GM23338 (cell line): ENCODE results near the gene TRIML2. TPM values are rescaled to one million over a fixed set of nuclear protein-coding genes. Genes with fewer than 3 reads are reported as not detected.

Experiments
- ATAC-seq: fragments of 200-7000 bp; cut with Tn5 transposase; 3 replicates; pipeline ENCODE4 v1.9.1; 2020
- DNase-seq: peaks from one replicate; pipeline ENCODE4 v3.0.0-alpha.2; 2015; ENCODE audit warnings: low spot score
- H2AFZ ChIP-seq: fragments of 200-600 bp; sonication (generic); 2 replicates; pipeline ENCODE4 v1.8.0; 2016; ENCODE audit warnings: antibody characterized with exemption, mild to moderate bottlenecking, moderate library complexity
- H3F3A ChIP-seq: fragments of 200-600 bp; sonication (generic); replicated peaks from 2 replicates; pipeline ENCODE4 v1.8.0; 2017; ENCODE audit warnings: antibody characterized with exemption, mixed run types, low read depth
- H3K27ac ChIP-seq: fragments of 200-600 bp; sonication (generic); 2 replicates; pipeline ENCODE4 v1.6.1; 2016; ENCODE audit warnings: low read depth
- H3K27me3 ChIP-seq: fragments of 200-600 bp; sonication (generic); 2 replicates; pipeline ENCODE4 v1.8.0; 2016; ENCODE audit warnings: mild to moderate bottlenecking, mixed run types, moderate library complexity; ENCODE audit not compliant: insufficient read depth
- H3K36me3 ChIP-seq: fragments of 200-600 bp; sonication (generic); 2 replicates; pipeline ENCODE4 v1.8.0; 2016; ENCODE audit warnings: mild to moderate bottlenecking; ENCODE audit not compliant: insufficient read depth
- H3K4me1 ChIP-seq: fragments of 200-600 bp; sonication (generic); 2 replicates; pipeline ENCODE4 v1.8.0; 2016; ENCODE audit warnings: mild to moderate bottlenecking, moderate library complexity; ENCODE audit not compliant: insufficient read depth
- H3K4me2 ChIP-seq: fragments of 200-600 bp; sonication (generic); 2 replicates; pipeline ENCODE4 v1.7.1; 2017; ENCODE audit warnings: mixed run types
- H3K4me3 ChIP-seq: fragments of 200-600 bp; sonication (generic); 2 replicates; pipeline ENCODE4 v1.6.1; 2016; ENCODE audit warnings: mixed run types
- H3K79me2 ChIP-seq: fragments of 200-600 bp; sonication (generic); replicated peaks from 2 replicates; pipeline ENCODE4 v1.8.0; 2017; ENCODE audit warnings: mild to moderate bottlenecking; ENCODE audit not compliant: insufficient read depth
- H3K9me2 ChIP-seq: fragments of 200-600 bp; sonication (generic); 2 replicates; pipeline ENCODE4 v1.8.0; 2017; ENCODE audit not compliant: insufficient read depth
- H4K20me1 ChIP-seq: fragments of 200-600 bp; sonication (generic); replicated peaks from 2 replicates; pipeline ENCODE4 v1.8.0; 2017; ENCODE audit warnings: mild to moderate bottlenecking; ENCODE audit not compliant: insufficient read depth
- H3K27ac Mint-ChIP-seq: 2 replicates; pipeline ENCODE4 v1.8.0; 2020; ENCODE audit warnings: inconsistent platforms, mild to moderate bottlenecking, moderate library complexity, mixed read lengths
- H3K27me3 Mint-ChIP-seq: 3 replicates; pipeline ENCODE4 v1.8.0; 2022; ENCODE audit warnings: low read depth, mild to moderate bottlenecking, moderate library complexity, mixed read lengths, inconsistent platforms; ENCODE audit not compliant: insufficient read depth, poor library complexity
- H3K36me3 Mint-ChIP-seq: 3 replicates; pipeline ENCODE4 v1.8.0; 2021; ENCODE audit warnings: low read depth, mild to moderate bottlenecking, inconsistent platforms, moderate library complexity, mixed read lengths
- H3K4me1 Mint-ChIP-seq: 3 replicates; pipeline ENCODE4 v1.8.0; 2020; ENCODE audit warnings: mild to moderate bottlenecking, inconsistent platforms, mixed read lengths
- H3K4me3 Mint-ChIP-seq: 3 replicates; pipeline ENCODE4 v1.8.0; 2021; ENCODE audit warnings: moderate library complexity, mild to moderate bottlenecking, inconsistent platforms, mixed read lengths
- H3K9me3 Mint-ChIP-seq: 3 replicates; pipeline ENCODE4 v1.8.0; 2020; ENCODE audit warnings: moderate library complexity, mild to moderate bottlenecking, inconsistent platforms, mixed read lengths
- CREB1 ChIP-seq: fragments of 250-450 bp; sonication (Bioruptor Pico); IDR thresholded peaks from 2 replicates; pipeline ENCODE4 v1.5.0; 2020; ENCODE audit warnings: low read depth, mild to moderate bottlenecking, moderate library complexity
- EZH2phosphoT487 ChIP-seq: fragments of 200-600 bp; sonication (generic); IDR thresholded peaks from one replicate; pipeline ENCODE4 v1.8.1; 2018; ENCODE audit warnings: antibody characterized with exemption; ENCODE audit not compliant: unreplicated experiment
- JUNB ChIP-seq: IDR thresholded peaks from one replicate; pipeline ENCODE4 v1.6.1; 2016; ENCODE audit warnings: antibody characterized with exemption; ENCODE audit not compliant: unreplicated experiment
- NANOG ChIP-seq: IDR thresholded peaks from 2 replicates; pipeline ENCODE4 v1.6.1; 2016; ENCODE audit warnings: antibody characterized with exemption, borderline replicate concordance
- REST ChIP-seq: IDR thresholded peaks from one replicate; pipeline ENCODE4 v1.6.1; 2018; ENCODE audit warnings: antibody characterized with exemption; ENCODE audit not compliant: unreplicated experiment
- STAT1 ChIP-seq: IDR thresholded peaks from one replicate; pipeline ENCODE4 v1.6.1; 2016; ENCODE audit warnings: antibody characterized with exemption; ENCODE audit not compliant: unreplicated experiment
- ZNF114 ChIP-seq: fragments of 250-450 bp; sonication (Bioruptor Pico); IDR thresholded peaks from 2 replicates; pipeline ENCODE4 v1.5.0; 2020; ENCODE audit warnings: mild to moderate bottlenecking, moderate library complexity
- ZNF331 ChIP-seq: fragments of 250-450 bp; sonication (Bioruptor Pico); IDR thresholded peaks from 2 replicates; pipeline ENCODE4 v1.5.0; 2020; ENCODE audit warnings: low read depth, mild to moderate bottlenecking, moderate library complexity
- ZNF462 ChIP-seq: fragments of 250-450 bp; sonication (Bioruptor Pico); IDR thresholded peaks from 2 replicates; pipeline ENCODE4 v1.5.0; 2020; ENCODE audit warnings: mild to moderate bottlenecking, moderate library complexity
- polyA plus RNA-seq: library from polyadenylated mRNA; unstranded; fragments of >200 nt; fragmentation: Nextera tagmentation; extraction: Ambion mirVana; gene quantifications from 2 replicates; pipeline ENCODE4 v1.2.1, GENCODE V29; 2016
- total RNA-seq: library from RNA; depleted of rRNA; stranded (reverse); fragments of >200 nt; shearing (Covaris generic); gene quantifications from 2 replicates; pipeline ENCODE4 v1.2.3, GENCODE V29; 2014
- TF ChIP-seq, protein P1 (sequence below), 2 experiments: fragments of 200-600 bp in 1 of 2; sonication (generic) in 1 of 2; conservative IDR thresholded peaks; 2 replicates each; pipeline versions ENCODE4 v1.5.1 to v1.6.1; 2016 to 2017; ENCODE audit warnings: antibody characterized with exemption in 2 of 2, low read depth in 2 of 2, mild to moderate bottlenecking in 2 of 2, moderate library complexity in 1 of 2
- TF ChIP-seq, protein P2 (sequence below): IDR thresholded peaks from 2 replicates; pipeline ENCODE4 v1.6.1; 2016; ENCODE audit warnings: antibody characterized with exemption

Gene TRIML2
- total and polyA plus RNA-seq, 2 experiments from 2014 or later: 57.8 to 77.9 TPM

- no peak for TF ChIP-seq ZNF114 (CRISPR knock-in tag)
- TF ChIP-seq STAT1: no peak
- no peak for TF ChIP-seq JUNB
- no peak for TF ChIP-seq REST
- TF ChIP-seq NANOG: no peak
- TF ChIP-seq ZNF331 (CRISPR knock-in tag): no peak
- TF ChIP-seq, protein P1, sequence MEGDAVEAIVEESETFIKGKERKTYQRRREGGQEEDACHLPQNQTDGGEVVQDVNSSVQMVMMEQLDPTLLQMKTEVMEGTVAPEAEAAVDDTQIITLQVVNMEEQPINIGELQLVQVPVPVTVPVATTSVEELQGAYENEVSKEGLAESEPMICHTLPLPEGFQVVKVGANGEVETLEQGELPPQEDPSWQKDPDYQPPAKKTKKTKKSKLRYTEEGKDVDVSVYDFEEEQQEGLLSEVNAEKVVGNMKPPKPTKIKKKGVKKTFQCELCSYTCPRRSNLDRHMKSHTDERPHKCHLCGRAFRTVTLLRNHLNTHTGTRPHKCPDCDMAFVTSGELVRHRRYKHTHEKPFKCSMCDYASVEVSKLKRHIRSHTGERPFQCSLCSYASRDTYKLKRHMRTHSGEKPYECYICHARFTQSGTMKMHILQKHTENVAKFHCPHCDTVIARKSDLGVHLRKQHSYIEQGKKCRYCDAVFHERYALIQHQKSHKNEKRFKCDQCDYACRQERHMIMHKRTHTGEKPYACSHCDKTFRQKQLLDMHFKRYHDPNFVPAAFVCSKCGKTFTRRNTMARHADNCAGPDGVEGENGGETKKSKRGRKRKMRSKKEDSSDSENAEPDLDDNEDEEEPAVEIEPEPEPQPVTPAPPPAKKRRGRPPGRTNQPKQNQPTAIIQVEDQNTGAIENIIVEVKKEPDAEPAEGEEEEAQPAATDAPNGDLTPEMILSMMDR (conservative IDR thresholded peaks at IDR 0.05; ENCODE audit: low read depth in 2 of 2): no peak
These were observed 37.2 kb upstream of the TRIML2 start (continued) for GRCh38 chr4:188146618-188147017.

GRCh38 chr4:188145601-188146000 lies 36.2 kb upstream of the TRIML2 start:
- Histone ChIP-seq H2AFZ (no peak overlapping the region), H3K4me2 (no peak overlapping the region), H3K4me1 (no peaks in the 10 kb centered on the region), H3F3A (no peaks in the 10 kb centered on the region), H3K79me2 (no peaks in the 10 kb centered on the region), H3K36me3 (no peaks in the 10 kb centered on the region), H4K20me1 (no peaks in the 10 kb centered on the region), H3K9me2 (no peaks in the 10 kb centered on the region), H3K27ac (no peak overlapping the region), H3K4me3 (no peak overlapping the region), H3K27me3 (no peaks in the 10 kb centered on the region)
- DNase-seq: no peak
- no peak for ATAC-seq
- peaks cover 4% of the 10 kb centered on the region for H3K27me3 Mint-ChIP-seq
- peaks cover 6% of the 10 kb centered on the region; the same call in 2 of the 3 replicates for H3K4me1 Mint-ChIP-seq
- no peak overlapping the region for H3K27ac Mint-ChIP-seq
- H3K9me3 Mint-ChIP-seq: peaks cover 5% of the 10 kb centered on the region
- H3K4me3 Mint-ChIP-seq: no peak overlapping the region
- H3K36me3 Mint-ChIP-seq: peaks cover 7% of the 10 kb centered on the region
- TF ChIP-seq STAT1 (no peak), ZNF462 (no peak), EZH2phosphoT487 (no peak), CREB1 (CRISPR knock-in tag) (no peak)
- TF ChIP-seq, protein P2, sequence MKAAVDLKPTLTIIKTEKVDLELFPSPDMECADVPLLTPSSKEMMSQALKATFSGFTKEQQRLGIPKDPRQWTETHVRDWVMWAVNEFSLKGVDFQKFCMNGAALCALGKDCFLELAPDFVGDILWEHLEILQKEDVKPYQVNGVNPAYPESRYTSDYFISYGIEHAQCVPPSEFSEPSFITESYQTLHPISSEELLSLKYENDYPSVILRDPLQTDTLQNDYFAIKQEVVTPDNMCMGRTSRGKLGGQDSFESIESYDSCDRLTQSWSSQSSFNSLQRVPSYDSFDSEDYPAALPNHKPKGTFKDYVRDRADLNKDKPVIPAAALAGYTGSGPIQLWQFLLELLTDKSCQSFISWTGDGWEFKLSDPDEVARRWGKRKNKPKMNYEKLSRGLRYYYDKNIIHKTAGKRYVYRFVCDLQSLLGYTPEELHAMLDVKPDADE: no peak
